NCI-H2196 (cell line): ENCODE data around the gene CCDC187.

Experiments
- DNase-seq: peaks from one replicate; lab custom pipeline; 2025; ENCODE audit not compliant: unreplicated experiment; lab: John Stamatoyannopoulos, UW

The CCDC187 gene

GRCh38 chr9:136211441-136212344 is 92.2 kb downstream of the CCDC187 start:
- no peak for DNase-seq

- DNase-seq, result no peak
Measured at GRCh38 chr9:136211006-136211405, 92.9 kb downstream of the CCDC187 start.

GRCh38 chr9:136210276-136210675 is 93.6 kb downstream of the CCDC187 start:
- no peak for DNase-seq

- no peak for DNase-seq
Measured at GRCh38 chr9:136209786-136210185, 94.1 kb downstream of the CCDC187 start.

- no peak for DNase-seq
Measured at GRCh38 chr9:136209232-136209631, 94.7 kb downstream of the CCDC187 start.

GRCh38 chr9:136208675-136209074 is 95.2 kb downstream of the CCDC187 start:
- no peak for DNase-seq

GRCh38 chr9:136207616-136208015 is 96.3 kb downstream of the CCDC187 start:
- DNase-seq, result no peak

- no peak for DNase-seq
Measured at GRCh38 chr9:136206602-136207275, 97.2 kb downstream of the CCDC187 start.

- no peak for DNase-seq
Measured at GRCh38 chr9:136205707-136205992, 98.2 kb downstream of the CCDC187 start.

- DNase-seq, result no peak
Measured at GRCh38 chr9:136204838-136205706, 98.8 kb downstream of the CCDC187 start, which contains the start of gene LHX3. Gene LHX3, minus strand, starts transcription at chr9:136205128. Its CDS starts 116 bp downstream, at chr9:136205012.

GRCh38 chr9:136204145-136204805 is 99.6 kb downstream of the CCDC187 start:
- no peak for DNase-seq

GRCh38 chr9:136203408-136204144 is 100.3 kb downstream of the CCDC187 start:
- DNase-seq, result no peak

- no peak for DNase-seq
Measured at GRCh38 chr9:136202454-136203407, 101.2 kb downstream of the CCDC187 start.

GRCh38 chr9:136201609-136202453 is 102.1 kb downstream of the CCDC187 start:
- no peak for DNase-seq

- DNase-seq, result no peak
Measured at GRCh38 chr9:136201174-136201573, 102.7 kb downstream of the CCDC187 start.

- no peak for DNase-seq
Measured at GRCh38 chr9:136200424-136200823, 103.5 kb downstream of the CCDC187 start.
